HG03135 (cell line): ENCODE data around the gene AXIN1.

Source experiments
- ATAC-seq: cut with Tn5 transposase; IDR thresholded peaks from one replicate; pipeline ENCODE4 v1.9.1; 2021; ENCODE audit warnings: mild to moderate bottlenecking, moderate library complexity; ENCODE audit not compliant: unreplicated experiment

The AXIN1 gene

GRCh38 chr16:284204-285120, 68.1 kb downstream of the AXIN1 start:
- ATAC-seq: no peak

GRCh38 chr16:283033-283805, 69.3 kb downstream of the AXIN1 start, which contains the start of gene PDIA2:
PDIA2 (plus strand) TSS chr16:283164; CDS start chr16:283170, 6 bp downstream.
- no peak for ATAC-seq

- no peak for ATAC-seq
These were observed 70.0 kb downstream of the AXIN1 start for GRCh38 chr16:282491-282890.

GRCh38 chr16:281660-282255, 70.8 kb downstream of the AXIN1 start:
- ATAC-seq: no peak

GRCh38 chr16:280991-281659, 71.4 kb downstream of the AXIN1 start:
- ATAC-seq: no peak

- ATAC-seq: no peak
These were observed 72.0 kb downstream of the AXIN1 start, which contains the start of gene ARHGDIG for GRCh38 chr16:280552-280951. ARHGDIG (plus strand) TSS chr16:280591; CDS start chr16:280681, 90 bp downstream.

GRCh38 chr16:280005-280460, 72.5 kb downstream of the AXIN1 start:
- no peak for ATAC-seq

- ATAC-seq: no peak
These were observed 73.0 kb downstream of the AXIN1 start for GRCh38 chr16:279531-279930.

- no peak for ATAC-seq
These were observed 73.6 kb downstream of the AXIN1 start for GRCh38 chr16:278863-279366.

GRCh38 chr16:276426-277077, 76.0 kb downstream of the AXIN1 start:
- ATAC-seq: no peak

GRCh38 chr16:275786-276232, 76.7 kb downstream of the AXIN1 start, which contains the start of gene RGS11:
RGS11 (minus strand) TSS chr16:275944; CDS start chr16:275911, 33 bp downstream.
- no peak for ATAC-seq

- ATAC-seq: no peak
These were observed 77.4 kb downstream of the AXIN1 start for GRCh38 chr16:275041-275641.

- no peak for ATAC-seq
These were observed 78.7 kb downstream of the AXIN1 start for GRCh38 chr16:273547-274421.

- ATAC-seq: no peak
These were observed 79.6 kb downstream of the AXIN1 start for GRCh38 chr16:272633-273546.

- ATAC-seq: no peak
These were observed 81.9 kb downstream of the AXIN1 start for GRCh38 chr16:270381-271255.

- ATAC-seq: no peak
These were observed 83.3 kb downstream of the AXIN1 start for GRCh38 chr16:269061-269796.
